NCI-H1436 (cell line): ENCODE measurements around the gene VWA5A.

Source experiments
- DNase-seq: peaks from one replicate; lab custom pipeline; 2025; lab: John Stamatoyannopoulos, UW

The VWA5A gene

GRCh38 chr11:124170801-124171586 lies 55.7 kb downstream of the VWA5A start:
- DNase-seq: no peak

- DNase-seq: no peak
Measured at GRCh38 chr11:124172101-124172500, 56.9 kb downstream of the VWA5A start.

- DNase-seq: no peak
Measured at GRCh38 chr11:124172599-124172998, 57.3 kb downstream of the VWA5A start.

GRCh38 chr11:124174001-124174583 lies 58.8 kb downstream of the VWA5A start:
- DNase-seq: peak; percentile 86

GRCh38 chr11:124176925-124177715 lies 61.9 kb downstream of the VWA5A start:
- no peak for DNase-seq

- no peak for DNase-seq
Measured at GRCh38 chr11:124179310-124179709, 64.1 kb downstream of the VWA5A start.

- no peak for DNase-seq
Measured at GRCh38 chr11:124183068-124183467, 67.8 kb downstream of the VWA5A start, which contains the start of gene OR10D3. OR10D3 (plus strand) TSS chr11:124183345; CDS start chr11:124185270, 1,925 bp downstream.

- no peak for DNase-seq
Measured at GRCh38 chr11:124190298-124191139, 75.3 kb downstream of the VWA5A start.

- DNase-seq: no peak
Measured at GRCh38 chr11:124193221-124194010, 78.2 kb downstream of the VWA5A start.

GRCh38 chr11:124194293-124195188 lies 79.3 kb downstream of the VWA5A start:
- DNase-seq: no peak

GRCh38 chr11:124195189-124195734 lies 80.0 kb downstream of the VWA5A start:
- peak; percentile 18 for DNase-seq
